ENCODE data around the gene SPAG16.
"Not testable (repeated sequence)": the region's sequence is repeated elsewhere in the genome, so short reads cannot be mapped to it uniquely, and the experiment has no call there.

- TF ChIP-seq POLR2A, CTCF (IDR thresholded peaks at IDR 0.05): not testable (repeated sequence)
Measured at GRCh38 chr2:213408426-213409070, 124.3 kb downstream of the SPAG16 start.

Data from heart left ventricle (tissue), 13 donors.